Endodermal cell (in vitro differentiated cells): Measurements from ENCODE around the gene CIAO1. TPM values are rescaled to one million over a fixed set of nuclear protein-coding genes. Genes with fewer than 3 reads are reported as not detected.

ENCODE experiments used
- DNase-seq: peaks from one replicate; pipeline ENCODE4 v3.0.0-alpha.2; 2017
- H3K27ac ChIP-seq: 2 replicates; pipeline ENCODE4 v1.5.1; 2013; ENCODE audit warnings: mild to moderate bottlenecking, low read depth, low read length, moderate library complexity
- H3K27me3 ChIP-seq: 2 replicates; pipeline ENCODE4 v1.6.1; 2013; ENCODE audit warnings: mild to moderate bottlenecking, low read length, moderate library complexity; ENCODE audit not compliant: insufficient read depth, control insufficient read depth, poor library complexity, severe bottlenecking
- H3K36me3 ChIP-seq: 2 replicates; pipeline ENCODE4 v1.7.0; 2013; ENCODE audit warnings: mild to moderate bottlenecking, low read length, moderate library complexity; ENCODE audit not compliant: control insufficient read depth, insufficient read depth
- H3K4me1 ChIP-seq: one replicate; pipeline ENCODE4 v1.7.0; 2013; ENCODE audit warnings: low read length; ENCODE audit not compliant: control insufficient read depth, insufficient read depth
- H3K4me3 ChIP-seq: 2 replicates; pipeline ENCODE4 v1.5.1; 2013; ENCODE audit warnings: mild to moderate bottlenecking, low read length, moderate library complexity
- H3K9ac ChIP-seq: 2 replicates; pipeline ENCODE4 v1.6.1; 2013; ENCODE audit warnings: mild to moderate bottlenecking, low read length, moderate library complexity; ENCODE audit not compliant: poor library complexity, severe bottlenecking; ENCODE audit errors: extremely low read depth
- H3K9me3 ChIP-seq: 2 replicates; pipeline ENCODE4 v1.6.1; 2013; ENCODE audit warnings: mild to moderate bottlenecking, low read length, moderate library complexity; ENCODE audit not compliant: control insufficient read depth
- H3K27ac Mint-ChIP-seq: 2 replicates; pipeline ENCODE4 v1.8.0; 2020; ENCODE audit warnings: mixed read lengths
- H3K27me3 Mint-ChIP-seq: 2 replicates; pipeline ENCODE4 v1.8.0; 2021; ENCODE audit warnings: mild to moderate bottlenecking, mixed read lengths; ENCODE audit not compliant: insufficient read depth
- H3K36me3 Mint-ChIP-seq: 2 replicates; pipeline ENCODE4 v1.8.0; 2020; ENCODE audit warnings: low read depth, mixed read lengths
- H3K4me1 Mint-ChIP-seq: 2 replicates; pipeline ENCODE4 v1.8.0; 2020; ENCODE audit warnings: mixed read lengths
- H3K4me3 Mint-ChIP-seq: 2 replicates; pipeline ENCODE4 v1.8.0; 2020; ENCODE audit warnings: mild to moderate bottlenecking, moderate library complexity, mixed read lengths
- H3K9me3 Mint-ChIP-seq: 2 replicates; pipeline ENCODE4 v1.8.0; 2020; ENCODE audit warnings: mild to moderate bottlenecking, mixed read lengths
- CTCF ChIP-seq: fragments of 200-600 bp; sonication (generic); conservative IDR thresholded peaks from 2 replicates; pipeline ENCODE4 v1.5.0; 2021; ENCODE audit warnings: antibody characterized with exemption, mild to moderate bottlenecking
- WGBS, 2 experiments: methylation state at CpG; one replicate each; pipeline versions ENCODE4 v1.1.5 to v1.1.7; 2013; ENCODE audit warnings: missing lambda C conversion rate in 2 of 2, mixed read lengths in 1 of 2; ENCODE audit not compliant: insufficient coverage in 1 of 2, insufficient read length in 1 of 2; 5-methylcytosine and 5-hydroxymethylcytosine counted together
- total RNA-seq, 2 donors: library from RNA; stranded (reverse); fragmentation: NEBNext Ultra II Directional in 1 of 2; extraction: Animal tissue kit (Norgen Biotek cat#: 25700) in 1 of 2; gene quantifications; 2 replicates in 1 of 2; 3 replicates in 1 of 2; pipeline ENCODE4 v1.2.1, GENCODE V29; 2021

Gene CIAO1
- total RNA-seq, 2 donors from 2014 or later = 65.4 to 66.2 TPM

DNA sequence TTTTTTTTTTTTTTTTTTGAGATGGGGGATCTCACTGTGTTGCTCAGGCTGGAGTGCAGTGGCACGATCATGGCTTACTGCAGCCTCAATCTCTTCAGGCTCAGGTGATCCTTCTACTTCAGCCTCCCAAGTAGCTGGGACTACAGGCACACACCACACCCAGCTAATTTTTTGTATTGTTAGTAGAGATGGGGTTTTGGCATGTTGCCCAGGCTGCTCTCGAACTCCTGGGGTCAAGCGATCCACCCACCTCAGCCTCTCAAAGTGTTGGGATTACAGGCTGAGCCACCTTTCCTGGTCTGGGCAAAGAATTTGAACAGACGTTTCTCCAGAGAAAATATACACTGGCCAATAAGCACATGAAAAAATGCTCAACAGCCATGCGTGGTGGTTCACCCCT lies 42.2 kb downstream of the CIAO1 start:
- Mint-ChIP-seq H3K9me3 (no peaks in the 10 kb centered on the region), H3K4me3 (no peak overlapping the region), H3K27ac (no peak overlapping the region), H3K27me3 (peaks cover 11% of the 10 kb centered on the region), H3K4me1 (peaks cover 23% of the 10 kb centered on the region), H3K36me3 (peaks cover 15% of the 10 kb centered on the region)
- H3K9ac ChIP-seq = no peak overlapping the region
- H3K4me1 ChIP-seq = peaks cover 6% of the 10 kb centered on the region
- peaks cover 14% of the 10 kb centered on the region for H3K36me3 ChIP-seq
- H3K27me3 ChIP-seq = no peaks in the 10 kb centered on the region
- H3K4me3 ChIP-seq = no peak overlapping the region
- no peak for TF ChIP-seq CTCF
- WGBS, 2 experiments = 90 to 93% methylated on average over 2 to 5 of the region's 5 CpGs
- DNase-seq = no peak
- no peak overlapping the region for H3K27ac ChIP-seq
- H3K9me3 ChIP-seq = no peaks in the 10 kb centered on the region

GRCh38 chr2:96315005-96315399 lies 49.0 kb downstream of the CIAO1 start:
- Mint-ChIP-seq H3K9me3 (no peaks in the 10 kb centered on the region), H3K27ac (no peak overlapping the region), H3K27me3 (peaks cover 36% of the 10 kb centered on the region), H3K36me3 (no peaks in the 10 kb centered on the region), H3K4me3 (no peak overlapping the region), H3K4me1 (peaks cover 7% of the 10 kb centered on the region)
- DNase-seq = no peak
- no peaks in the 10 kb centered on the region for H3K9me3 ChIP-seq
- no peak overlapping the region for H3K4me3 ChIP-seq
- peaks cover 18% of the 10 kb centered on the region for H3K27me3 ChIP-seq
- no peak overlapping the region for H3K9ac ChIP-seq
- no peak overlapping the region for H3K27ac ChIP-seq
- 91 to 100% methylated on average over 3 of the region's 3 CpGs for WGBS, 2 experiments
- H3K36me3 ChIP-seq = no peaks in the 10 kb centered on the region
- no peaks in the 10 kb centered on the region for H3K4me1 ChIP-seq
- no peak for TF ChIP-seq CTCF

- peaks cover 7% of the 10 kb centered on the region for H3K4me1 Mint-ChIP-seq
- peaks cover 38% of the 10 kb centered on the region for H3K27me3 Mint-ChIP-seq
- no peak overlapping the region for H3K9ac ChIP-seq
- H3K27me3 ChIP-seq = peaks cover 24% of the 10 kb centered on the region
- H3K4me3 ChIP-seq = no peak overlapping the region
- no peaks in the 10 kb centered on the region for H3K36me3 Mint-ChIP-seq
- no peak for DNase-seq
- peak overlapping the region; percentile 42 for H3K27ac ChIP-seq
- no peaks in the 10 kb centered on the region for H3K36me3 ChIP-seq
- H3K4me3 Mint-ChIP-seq = no peak overlapping the region
- no peak for TF ChIP-seq CTCF
- H3K4me1 ChIP-seq = no peaks in the 10 kb centered on the region
- no peaks in the 10 kb centered on the region for H3K9me3 ChIP-seq
- no peaks in the 10 kb centered on the region for H3K9me3 Mint-ChIP-seq
- 91 to 96% methylated on average over 6 to 7 of the region's 7 CpGs for whole genome bisulfite sequencing, 2 experiments
- no peak overlapping the region for H3K27ac Mint-ChIP-seq
These were observed 49.5 kb downstream of the CIAO1 start for GRCh38 chr2:96315400-96316071.
